CD4-positive, alpha-beta T cell treated with Interleukin-21 for 1 hour (primary cell): ENCODE results near the gene CDH23.

Source experiments
- DNase-seq: peaks from one replicate; pipeline ENCODE4 v3.0.0-alpha.2; 2020

The CDH23 gene

GRCh38 chr10:71442859-71443570 is 46.3 kb downstream of the CDH23 start:
- no peak for DNase-seq

GRCh38 chr10:71443676-71444075 is 47.0 kb downstream of the CDH23 start:
- DNase-seq = no peak

- no peak for DNase-seq
Measured at GRCh38 chr10:71444284-71445054, 47.7 kb downstream of the CDH23 start.

GRCh38 chr10:71447676-71448075 is 51.0 kb downstream of the CDH23 start:
- no peak for DNase-seq

GRCh38 chr10:71448146-71448545 is 51.4 kb downstream of the CDH23 start:
- DNase-seq = no peak

- no peak for DNase-seq
Measured at GRCh38 chr10:71449026-71449425, 52.3 kb downstream of the CDH23 start.

- DNase-seq = no peak
Measured at GRCh38 chr10:71451754-71452153, 55.0 kb downstream of the CDH23 start.

GRCh38 chr10:71453186-71453585 is 56.5 kb downstream of the CDH23 start:
- no peak for DNase-seq

GRCh38 chr10:71454347-71454746 is 57.6 kb downstream of the CDH23 start:
- no peak for DNase-seq

GRCh38 chr10:71455035-71455434 is 58.3 kb downstream of the CDH23 start:
- DNase-seq = no peak

- no peak for DNase-seq
Measured at GRCh38 chr10:71456631-71457030, 59.9 kb downstream of the CDH23 start.

- no peak for DNase-seq
Measured at GRCh38 chr10:71457908-71458307, 61.2 kb downstream of the CDH23 start.

- DNase-seq = no peak
Measured at GRCh38 chr10:71458387-71458786, 61.7 kb downstream of the CDH23 start.

- no peak for DNase-seq
Measured at GRCh38 chr10:71459513-71459912, 62.8 kb downstream of the CDH23 start.

GRCh38 chr10:71460615-71461014 is 63.9 kb downstream of the CDH23 start:
- DNase-seq = no peak

GRCh38 chr10:71461457-71461856 is 64.7 kb downstream of the CDH23 start:
- no peak for DNase-seq

- DNase-seq = no peak
Measured at GRCh38 chr10:71462062-71462935, 65.6 kb downstream of the CDH23 start.

GRCh38 chr10:71463111-71463510 is 66.4 kb downstream of the CDH23 start:
- no peak for DNase-seq

GRCh38 chr10:71465551-71466252 is 69.0 kb downstream of the CDH23 start:
- DNase-seq = no peak

GRCh38 chr10:71466330-71466729 is 69.6 kb downstream of the CDH23 start:
- no peak for DNase-seq

GRCh38 chr10:71467161-71467560 is 70.4 kb downstream of the CDH23 start:
- DNase-seq = no peak

GRCh38 chr10:71467569-71468362 is 71.0 kb downstream of the CDH23 start:
- DNase-seq = no peak
